ENCODE data around the gene CALR3. TPM values are rescaled to one million over a fixed set of nuclear protein-coding genes. Genes with fewer than 3 reads are reported as not detected.
A peak's percentile ranks its signal among the peaks of the same experiment; 100 is the strongest.

CALR3 gene
- total and polyA plus RNA-seq, 2 of the 13 experiments (the other 11 are each of a cell fraction or from before 2014, with no cell fraction given): not detected

DNA sequence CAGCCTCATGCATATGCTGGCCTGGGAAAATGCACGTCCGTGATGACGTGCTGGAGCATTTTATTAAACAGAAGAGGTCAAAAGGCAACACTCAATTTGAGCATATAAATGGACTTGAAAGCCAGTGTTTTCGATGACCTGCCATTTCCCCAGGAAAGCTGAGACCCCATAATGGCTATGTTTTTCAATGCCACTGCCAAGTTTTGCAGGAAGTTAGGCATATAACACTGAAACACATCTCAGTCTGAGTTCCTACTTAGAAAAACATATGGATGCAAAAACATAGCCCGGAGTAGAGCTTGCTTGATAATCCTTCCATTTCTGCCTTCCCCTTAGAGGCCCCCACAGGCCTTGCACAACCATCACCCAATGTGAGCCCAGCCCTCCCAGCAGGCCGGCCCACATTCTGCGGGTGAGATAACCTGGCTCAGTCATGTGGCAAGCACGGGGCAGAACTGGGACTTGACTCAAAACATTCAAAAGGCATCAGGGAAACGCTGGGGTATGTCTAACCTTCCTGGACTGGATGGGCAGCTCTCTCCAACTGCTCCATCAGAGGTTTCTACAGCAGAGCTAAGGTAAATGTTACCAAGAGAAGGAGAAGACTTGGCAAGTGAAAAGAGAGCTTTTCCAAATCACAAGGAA lies 49.1 kb downstream of the CALR3 start (continued):
- TF ChIP-seq SMC3 (IDR thresholded peaks at IDR 0.05; ENCODE audit: low read length) (no peak), ZNF546 (CRISPR knock-in tag; conservative IDR thresholded peaks at IDR 0.05) (no peak), ZNF562 (CRISPR knock-in tag; IDR thresholded peaks at IDR 0.05; ENCODE audit: borderline replicate concordance) (no peak), ZNF510 (CRISPR knock-in tag; IDR thresholded peaks at IDR 0.05; ENCODE audit: low read depth) (no peak), ZNF101 (CRISPR knock-in tag; IDR thresholded peaks at IDR 0.05; ENCODE audit: borderline replicate concordance, low read depth) (no peak), PPARG (CRISPR knock-in tag; conservative IDR thresholded peaks at IDR 0.05) (0 out of 2 replicates have a peak, but pooled peaks have one; percentile 24), ZNF264 (CRISPR knock-in tag; IDR thresholded peaks at IDR 0.05) (no peak), ZNF768 (CRISPR knock-in tag; IDR thresholded peaks at IDR 0.05) (no peak), RXRB (CRISPR knock-in tag; IDR thresholded peaks at IDR 0.05; ENCODE audit: borderline replicate concordance) (peak; percentile 60), MED8 (CRISPR knock-in tag; IDR thresholded peaks at IDR 0.05; ENCODE audit: insufficient replicate concordance) (no peak), KMT2B (CRISPR knock-in tag; IDR thresholded peaks at IDR 0.05) (peak; percentile 64; the same call in 1 of the 2 replicates), MAFF (IDR thresholded peaks at IDR 0.05; ENCODE audit: low read depth, low read length) (no peak), CHD2 (IDR thresholded peaks at IDR 0.05; ENCODE audit: low read depth, low read length) (no peak), GPN1 (CRISPR knock-in tag; IDR thresholded peaks at IDR 0.05; ENCODE audit: borderline replicate concordance) (no peak), KLF15 (CRISPR knock-in tag; IDR thresholded peaks at IDR 0.05; ENCODE audit: borderline replicate concordance) (no peak), KDM4B (CRISPR knock-in tag; IDR thresholded peaks at IDR 0.05) (peak; percentile 71; the same call in 1 of the 2 replicates), NFATC3 (CRISPR knock-in tag; IDR thresholded peaks at IDR 0.05) (no peak), ZNF501 (CRISPR knock-in tag; IDR thresholded peaks at IDR 0.05) (no peak; the same call in 1 of the 2 replicates), ZNF746 (CRISPR knock-in tag; IDR thresholded peaks at IDR 0.05) (no peak), ZKSCAN1 (IDR thresholded peaks at IDR 0.05; ENCODE audit: low read length) (no peak), ZNF674 (CRISPR knock-in tag; IDR thresholded peaks at IDR 0.05; ENCODE audit: low read depth) (no peak), SMARCE1 (IDR thresholded peaks at IDR 0.05; ENCODE audit: borderline replicate concordance) (no peak), ZNF337 (CRISPR knock-in tag; IDR thresholded peaks at IDR 0.05; ENCODE audit: borderline replicate concordance, low read depth) (no peak), ZSCAN31 (CRISPR knock-in tag; IDR thresholded peaks at IDR 0.05; ENCODE audit: low read depth) (0 out of 2 replicates have a peak, but pooled peaks have one; percentile 37)
- TF ChIP-seq, protein P1, sequence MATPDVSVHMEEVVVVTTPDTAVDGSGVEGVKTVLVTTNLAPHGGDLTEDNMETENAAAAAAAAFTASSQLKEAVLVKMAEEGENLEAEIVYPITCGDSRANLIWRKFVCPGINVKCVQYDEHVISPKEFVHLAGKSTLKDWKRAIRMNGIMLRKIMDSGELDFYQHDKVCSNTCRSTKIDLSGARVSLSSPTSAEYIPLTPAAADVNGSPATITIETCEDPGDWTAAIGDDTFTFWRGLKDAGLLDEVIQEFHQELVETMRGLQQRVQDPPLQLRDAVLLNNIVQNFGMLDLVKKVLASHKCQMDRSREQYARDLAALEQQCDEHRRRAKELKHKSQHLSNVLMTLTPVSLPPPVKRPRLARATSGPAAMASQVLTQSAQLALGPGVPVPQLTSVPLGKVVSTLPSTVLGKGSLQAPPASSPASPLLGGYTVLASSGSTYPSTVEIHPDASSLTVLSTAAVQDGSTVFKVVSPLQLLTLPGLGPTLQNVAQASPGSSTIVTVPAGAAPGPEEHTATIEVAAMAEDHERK (CRISPR knock-in tag; IDR thresholded peaks at IDR 0.05; ENCODE audit: low read depth): no peak
- TF ChIP-seq, protein P2, sequence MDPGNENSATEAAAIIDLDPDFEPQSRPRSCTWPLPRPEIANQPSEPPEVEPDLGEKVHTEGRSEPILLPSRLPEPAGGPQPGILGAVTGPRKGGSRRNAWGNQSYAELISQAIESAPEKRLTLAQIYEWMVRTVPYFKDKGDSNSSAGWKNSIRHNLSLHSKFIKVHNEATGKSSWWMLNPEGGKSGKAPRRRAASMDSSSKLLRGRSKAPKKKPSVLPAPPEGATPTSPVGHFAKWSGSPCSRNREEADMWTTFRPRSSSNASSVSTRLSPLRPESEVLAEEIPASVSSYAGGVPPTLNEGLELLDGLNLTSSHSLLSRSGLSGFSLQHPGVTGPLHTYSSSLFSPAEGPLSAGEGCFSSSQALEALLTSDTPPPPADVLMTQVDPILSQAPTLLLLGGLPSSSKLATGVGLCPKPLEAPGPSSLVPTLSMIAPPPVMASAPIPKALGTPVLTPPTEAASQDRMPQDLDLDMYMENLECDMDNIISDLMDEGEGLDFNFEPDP (CRISPR knock-in tag; conservative IDR thresholded peaks at IDR 0.05): no peak
- TF ChIP-seq, protein P3, sequence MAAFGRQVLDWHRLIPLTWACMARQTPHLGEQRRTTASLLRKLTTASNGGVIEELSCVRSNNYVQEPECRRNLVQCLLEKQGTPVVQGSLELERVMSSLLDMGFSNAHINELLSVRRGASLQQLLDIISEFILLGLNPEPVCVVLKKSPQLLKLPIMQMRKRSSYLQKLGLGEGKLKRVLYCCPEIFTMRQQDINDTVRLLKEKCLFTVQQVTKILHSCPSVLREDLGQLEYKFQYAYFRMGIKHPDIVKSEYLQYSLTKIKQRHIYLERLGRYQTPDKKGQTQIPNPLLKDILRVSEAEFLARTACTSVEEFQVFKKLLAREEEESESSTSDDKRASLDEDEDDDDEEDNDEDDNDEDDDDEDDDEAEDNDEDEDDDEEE (CRISPR knock-in tag; IDR thresholded peaks at IDR 0.05): 0 out of 2 replicates have a peak, but pooled peaks have one; percentile 40
- TF ChIP-seq, protein P4, sequence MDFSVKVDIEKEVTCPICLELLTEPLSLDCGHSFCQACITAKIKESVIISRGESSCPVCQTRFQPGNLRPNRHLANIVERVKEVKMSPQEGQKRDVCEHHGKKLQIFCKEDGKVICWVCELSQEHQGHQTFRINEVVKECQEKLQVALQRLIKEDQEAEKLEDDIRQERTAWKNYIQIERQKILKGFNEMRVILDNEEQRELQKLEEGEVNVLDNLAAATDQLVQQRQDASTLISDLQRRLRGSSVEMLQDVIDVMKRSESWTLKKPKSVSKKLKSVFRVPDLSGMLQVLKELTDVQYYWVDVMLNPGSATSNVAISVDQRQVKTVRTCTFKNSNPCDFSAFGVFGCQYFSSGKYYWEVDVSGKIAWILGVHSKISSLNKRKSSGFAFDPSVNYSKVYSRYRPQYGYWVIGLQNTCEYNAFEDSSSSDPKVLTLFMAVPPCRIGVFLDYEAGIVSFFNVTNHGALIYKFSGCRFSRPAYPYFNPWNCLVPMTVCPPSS (IDR thresholded peaks at IDR 0.05): no peak
